OCI-LY1 (cell line): ENCODE measurements around the gene GCNA.

Experiments used
- EZH2 ChIP-seq: fragments of 200-600 bp; sonication (generic), shearing (Covaris generic); IDR thresholded peaks from 2 replicates; pipeline ENCODE4 v1.8.0; 2017; ENCODE audit warnings: borderline replicate concordance, mixed run types, mild to moderate bottlenecking, antibody characterized with exemption, low read length, moderate library complexity, mixed read lengths
- TF ChIP-seq, protein P1 (sequence below): fragments of 200-600 bp; sonication (generic), shearing (Covaris generic); IDR thresholded peaks from 2 replicates; pipeline ENCODE4 v1.5.1; 2017; ENCODE audit warnings: mild to moderate bottlenecking, antibody characterized with exemption, low read length, moderate library complexity, mixed read lengths

DNA sequence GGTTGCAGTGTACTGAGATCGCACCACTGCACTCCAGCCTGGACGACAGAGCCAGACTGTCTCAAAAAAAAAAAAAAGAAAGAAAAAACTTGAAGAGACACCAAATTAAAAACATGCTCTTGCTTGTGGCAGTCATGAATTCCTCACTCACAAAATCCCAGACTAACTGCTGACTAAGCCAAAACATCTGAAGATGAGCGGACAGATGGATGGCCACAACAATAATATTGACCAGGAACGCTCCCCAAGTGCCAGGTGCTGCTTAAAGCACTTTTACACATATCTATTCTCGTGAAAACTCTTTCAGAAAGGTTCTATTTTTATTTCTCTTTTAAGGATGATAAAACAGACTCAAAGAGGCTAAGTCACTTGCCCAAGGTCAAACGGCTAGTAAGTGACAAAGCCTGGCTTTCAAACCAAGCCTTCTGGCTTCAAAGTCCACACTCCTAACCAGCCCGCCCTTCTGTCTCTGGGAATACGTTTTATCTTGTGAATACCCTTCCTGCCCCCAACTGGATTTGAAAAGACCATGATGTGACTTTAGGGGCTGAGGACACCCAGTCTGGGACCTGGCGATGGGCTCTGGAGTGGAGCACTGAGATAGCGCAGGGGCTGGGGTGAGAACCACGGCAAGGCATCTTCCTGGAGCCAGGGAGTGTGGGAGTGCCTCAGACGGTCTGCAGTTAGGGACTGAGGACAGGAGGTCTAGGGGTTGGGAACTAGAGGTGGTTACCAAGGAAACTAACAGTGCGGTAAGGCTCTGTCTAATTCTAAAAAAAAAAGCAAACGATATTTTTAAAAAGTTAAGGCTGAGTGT lies 49.6 kb downstream of the GCNA start:
- TF ChIP-seq, protein P1, sequence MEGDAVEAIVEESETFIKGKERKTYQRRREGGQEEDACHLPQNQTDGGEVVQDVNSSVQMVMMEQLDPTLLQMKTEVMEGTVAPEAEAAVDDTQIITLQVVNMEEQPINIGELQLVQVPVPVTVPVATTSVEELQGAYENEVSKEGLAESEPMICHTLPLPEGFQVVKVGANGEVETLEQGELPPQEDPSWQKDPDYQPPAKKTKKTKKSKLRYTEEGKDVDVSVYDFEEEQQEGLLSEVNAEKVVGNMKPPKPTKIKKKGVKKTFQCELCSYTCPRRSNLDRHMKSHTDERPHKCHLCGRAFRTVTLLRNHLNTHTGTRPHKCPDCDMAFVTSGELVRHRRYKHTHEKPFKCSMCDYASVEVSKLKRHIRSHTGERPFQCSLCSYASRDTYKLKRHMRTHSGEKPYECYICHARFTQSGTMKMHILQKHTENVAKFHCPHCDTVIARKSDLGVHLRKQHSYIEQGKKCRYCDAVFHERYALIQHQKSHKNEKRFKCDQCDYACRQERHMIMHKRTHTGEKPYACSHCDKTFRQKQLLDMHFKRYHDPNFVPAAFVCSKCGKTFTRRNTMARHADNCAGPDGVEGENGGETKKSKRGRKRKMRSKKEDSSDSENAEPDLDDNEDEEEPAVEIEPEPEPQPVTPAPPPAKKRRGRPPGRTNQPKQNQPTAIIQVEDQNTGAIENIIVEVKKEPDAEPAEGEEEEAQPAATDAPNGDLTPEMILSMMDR, result no peak
- no peak for TF ChIP-seq EZH2
